AG09309 (cell line): Measurements from ENCODE around the gene USP11.

ENCODE experiments used
- DNase-seq: peaks from one replicate; pipeline ENCODE4 v3.0.0-alpha.2; 2010; ENCODE audit warnings: low read depth
- H3K4me3 ChIP-seq: 2 replicates; pipeline ENCODE4 v1.5.1; 2011; ENCODE audit warnings: mild to moderate bottlenecking, low read depth, low read length, moderate library complexity; ENCODE audit not compliant: control insufficient read depth
- CTCF ChIP-seq: IDR thresholded peaks from 2 replicates; pipeline ENCODE4 v1.5.1; 2011; ENCODE audit warnings: mild to moderate bottlenecking, low read depth, low read length, inconsistent platforms; ENCODE audit not compliant: insufficient read depth, control insufficient read depth; ENCODE audit errors: missing control alignments

USP11 gene

GRCh38 chrX:47228550-47229270 lies 4.1 kb upstream of the USP11 start:
- DNase-seq, result no peak
- H3K4me3 ChIP-seq, result no peak overlapping the region
- TF ChIP-seq CTCF, result no peak

GRCh38 chrX:47229427-47229826 lies 3.4 kb upstream of the USP11 start:
- TF ChIP-seq CTCF, result no peak
- no peak overlapping the region for H3K4me3 ChIP-seq
- DNase-seq, result no peak

GRCh38 chrX:47230136-47230868 lies 2.5 kb upstream of the USP11 start:
- H3K4me3 ChIP-seq, result no peak overlapping the region
- no peak for DNase-seq
- TF ChIP-seq CTCF, result no peak

- DNase-seq, result no peak
- H3K4me3 ChIP-seq, result no peak overlapping the region
- TF ChIP-seq CTCF, result no peak
These were observed 1.6 kb upstream of the USP11 start for GRCh38 chrX:47231167-47231566.

- TF ChIP-seq CTCF, result no peak
- H3K4me3 ChIP-seq, result peak overlapping the region; percentile 54
- no peak for DNase-seq
These were observed 509 bp upstream of the USP11 start for GRCh38 chrX:47232197-47232802.

GRCh38 chrX:47233333-47234113 lies 714 bp downstream of the USP11 start:
- DNase-seq, result peak; percentile 88
- no peak for TF ChIP-seq CTCF
- peak overlapping the region; percentile 54 for H3K4me3 ChIP-seq
